HepG2 (cell line): ENCODE data around the gene PREX1. TPM values are rescaled to one million over a fixed set of nuclear protein-coding genes. Genes with fewer than 3 reads are reported as not detected.

Experiments used
- ATAC-seq: fragments of 200-7000 bp; cut with Tn5 transposase; 3 replicates; pipeline ENCODE4 v1.9.1; 2020; ENCODE audit warnings: mild to moderate bottlenecking, moderate library complexity
- BruUV-seq: library from RNA; stranded (reverse); fragments of 400-500 nt; replicated peaks from 2 replicates; lab custom pipeline; 2021; lab: Mats Ljungman, UMichigan
- CTCF ChIA-PET: fragments of 300-600 bp; formaldehyde crosslinking; extraction: SDS; loops from one replicate; lab custom pipeline; 2021; ENCODE audit warnings: low total read pairs, inconsistent platforms, low intra/inter-chr PET ratio; lab: Yijun Ruan, JAX
- POLR2A ChIA-PET: fragments of 350-600 bp; sonication (Branson Sonifier 250); formaldehyde crosslinking; loops from one replicate; lab custom pipeline; 2020; ENCODE audit warnings: antibody characterized with exemption, inconsistent platforms; lab: Yijun Ruan, JAX
- DNase-seq: peaks from one replicate; pipeline ENCODE4 v3.0.0-alpha.2; 2015; ENCODE audit warnings: low spot score
- FAIRE-seq: peaks from 3 replicates; lab custom pipeline; 2011; peaks lifted over from hg19 to GRCh38; lab: Jason Lieb, UNC
- H2AFZ ChIP-seq: one replicate; pipeline ENCODE4 v1.6.1; 2011; ENCODE audit warnings: low read length, inconsistent platforms
- H3K27ac ChIP-seq: fragments of 300-600 bp; 3 replicates; pipeline ENCODE4 v1.8.0; 2011; ENCODE audit warnings: mixed run types, mild to moderate bottlenecking, mixed read lengths, low read length, inconsistent platforms; ENCODE audit not compliant: insufficient read depth; ENCODE audit errors: extremely low read length
- H3K27me3 ChIP-seq, 2 experiments: fragments of 200-600 bp in 1 of 2; 2 replicates in 1 of 2; 3 replicates in 1 of 2; pipeline versions ENCODE4 v1.6.0 to v1.8.0; 2011; ENCODE audit warnings: low read length in 2 of 2, mild to moderate bottlenecking in 2 of 2, moderate library complexity in 2 of 2, inconsistent platforms in 1 of 2; ENCODE audit not compliant: insufficient read depth in 2 of 2, control insufficient read depth in 1 of 2
- H3K36me3 ChIP-seq, 2 experiments: fragments of 200-600 bp in 1 of 2; replicated peaks in 1 of 2; 2 replicates in 1 of 2; 3 replicates in 1 of 2; pipeline versions ENCODE4 v1.5.1 to v1.8.0; 2011; ENCODE audit warnings: low read length in 2 of 2, inconsistent platforms in 1 of 2; ENCODE audit not compliant: insufficient read depth in 2 of 2, control insufficient read depth in 1 of 2
- H3K4me1 ChIP-seq: 2 replicates; pipeline ENCODE4 v1.5.1; 2012; ENCODE audit warnings: low read length, inconsistent platforms; ENCODE audit not compliant: insufficient read depth
- H3K4me2 ChIP-seq: 2 replicates; pipeline ENCODE4 v1.6.0; 2011; ENCODE audit warnings: low read depth, low read length, inconsistent platforms
- H3K4me3 ChIP-seq, 3 experiments: fragments of 200-600 bp in 1 of 3; sonication (generic), shearing (Covaris generic) in 1 of 3; replicated peaks in 1 of 3; 2 replicates each; pipeline ENCODE4 v1.5.1; 2011 to 2016; ENCODE audit warnings: low read length in 3 of 3, inconsistent platforms in 2 of 3, low read depth in 2 of 3, mild to moderate bottlenecking in 2 of 3, control low read depth in 1 of 3, mixed read lengths in 1 of 3; ENCODE audit not compliant: insufficient read depth in 1 of 3
- H3K79me2 ChIP-seq: one replicate; pipeline ENCODE4 v1.6.1; 2011; ENCODE audit warnings: low read length, inconsistent platforms; ENCODE audit not compliant: insufficient read depth
- H3K9ac ChIP-seq: 2 replicates; pipeline ENCODE4 v1.6.0; 2011; ENCODE audit warnings: mild to moderate bottlenecking, low read depth, low read length, inconsistent platforms; ENCODE audit not compliant: insufficient read depth
- H3K9me3 ChIP-seq: 2 replicates; pipeline ENCODE4 v1.5.1; 2012; ENCODE audit warnings: mild to moderate bottlenecking, low read length
- H4K20me1 ChIP-seq: 2 replicates; pipeline ENCODE4 v1.6.0; 2011; ENCODE audit warnings: inconsistent platforms, mild to moderate bottlenecking, low read length, moderate library complexity; ENCODE audit not compliant: insufficient read depth
- NR2C2 ChIP-seq: sonication (generic); formaldehyde crosslinking; IDR thresholded peaks from 2 replicates; pipeline ENCODE4 v1.4.0; 2020; ENCODE audit warnings: missing genetic modification reagents, mild to moderate bottlenecking, moderate library complexity, borderline replicate concordance
- SMARCE1 ChIP-seq: fragments of 450-650 bp; IDR thresholded peaks from 2 replicates; pipeline ENCODE4 v1.6.1; 2017; ENCODE audit warnings: borderline replicate concordance
- SOX5 ChIP-seq: IDR thresholded peaks from 2 replicates; pipeline ENCODE4 v1.6.1; 2016; ENCODE audit warnings: borderline replicate concordance
- ZNF367 ChIP-seq: sonication (generic); formaldehyde crosslinking; IDR thresholded peaks from 2 replicates; pipeline ENCODE4 v1.4.0; 2020; ENCODE audit warnings: missing genetic modification reagents, borderline replicate concordance
- ZNF7 ChIP-seq: IDR thresholded peaks from 2 replicates; pipeline ENCODE4 v1.6.1; 2016; ENCODE audit warnings: missing biosample characterization, missing genetic modification reagents
- WGBS: methylation state at CpG from one replicate; pipeline ENCODE4 v1.1.6; 2017; ENCODE audit warnings: low lambda C conversion rate; 5-methylcytosine and 5-hydroxymethylcytosine counted together
- in situ Hi-C: cut with HindIII; loops from 2 replicates; pipeline ENCODE4 v1.10.0; 2017; ENCODE audit warnings: low pct_unique_long_range_greater_than_20kb; ENCODE audit not compliant: extremely low pct_ligation_motif_present
- intact Hi-C: fragments of 100-400 bp; cut with micrococcal nuclease; formaldehyde crosslinking; loops from one replicate; pipeline ENCODE4 v1.10.0; 2022; ENCODE audit not compliant: unreplicated experiment
- polyA plus RNA-seq, 8 experiments: library from polyadenylated mRNA; depleted of rRNA in 3 of 8; stranded (reverse) in 7 of 8; unstranded in 1 of 8; fragments of >200 nt; fragmentation: Illumina TruSeq in 4 of 8; extraction: Trizol in 4 of 8; gene quantifications; 2 replicates each; pipeline versions ENCODE4 v1.2.1 to v1.2.3, GENCODE V29; 2011 to 2016; ENCODE audit warnings: low read depth in 4 of 8, missing spikeins in 1 of 8, mixed read lengths in 1 of 8; ENCODE audit not compliant: insufficient read depth in 1 of 8
- total RNA-seq, 5 experiments: library from RNA; depleted of rRNA; stranded (reverse); fragments of >200 nt; fragmentation: Illumina TruSeq; extraction: Trizol; gene quantifications; 2 replicates each; pipeline ENCODE4 v1.2.3, GENCODE V29; 2016; ENCODE audit warnings: low read depth in 1 of 5
- TF ChIP-seq, protein P1 (sequence below): IDR thresholded peaks from 2 replicates; pipeline ENCODE4 v1.6.1; 2016

Gene PREX1
- total and polyA plus RNA-seq, 2 of the 13 experiments (the other 11 are each of a cell fraction or from before 2014, with no cell fraction given) = 0.02 to 0.04 TPM

DNA sequence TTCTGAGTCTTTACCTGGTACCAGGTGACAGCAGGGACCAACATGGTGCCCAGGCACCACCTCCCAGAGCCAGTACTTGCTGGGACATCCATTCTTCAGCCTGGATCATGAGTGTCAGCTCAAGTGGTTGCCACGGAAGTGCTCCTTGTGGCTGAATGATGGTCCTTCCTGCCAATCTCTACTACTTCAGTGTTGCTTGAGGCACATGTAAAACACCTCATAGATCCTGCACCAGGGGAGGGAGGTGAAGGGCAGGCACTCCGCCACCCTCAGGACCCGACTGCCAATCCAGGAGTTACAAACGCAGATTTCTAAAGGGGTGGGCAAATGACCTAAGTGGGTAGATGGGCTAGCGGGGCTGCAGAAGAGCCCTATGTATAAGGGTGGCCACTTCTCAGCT, 226.0 kb downstream of the PREX1 start (continued):
- TF ChIP-seq SOX5 (CRISPR knock-in tag) = no peak
- TF ChIP-seq ZNF7 (CRISPR knock-in tag) = no peak
- TF ChIP-seq, protein P1, sequence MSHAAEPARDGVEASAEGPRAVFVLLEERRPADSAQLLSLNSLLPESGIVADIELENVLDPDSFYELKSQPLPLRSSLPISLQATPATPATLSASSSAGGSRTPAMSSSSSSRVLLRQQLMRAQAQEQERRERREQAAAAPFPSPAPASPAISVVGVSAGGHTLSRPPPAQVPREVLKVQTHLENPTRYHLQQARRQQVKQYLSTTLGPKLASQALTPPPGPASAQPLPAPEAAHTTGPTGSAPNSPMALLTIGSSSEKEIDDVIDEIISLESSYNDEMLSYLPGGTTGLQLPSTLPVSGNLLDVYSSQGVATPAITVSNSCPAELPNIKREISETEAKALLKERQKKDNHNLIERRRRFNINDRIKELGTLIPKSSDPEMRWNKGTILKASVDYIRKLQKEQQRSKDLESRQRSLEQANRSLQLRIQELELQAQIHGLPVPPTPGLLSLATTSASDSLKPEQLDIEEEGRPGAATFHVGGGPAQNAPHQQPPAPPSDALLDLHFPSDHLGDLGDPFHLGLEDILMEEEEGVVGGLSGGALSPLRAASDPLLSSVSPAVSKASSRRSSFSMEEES = no peak
- no peak for TF ChIP-seq SMARCE1

DNA sequence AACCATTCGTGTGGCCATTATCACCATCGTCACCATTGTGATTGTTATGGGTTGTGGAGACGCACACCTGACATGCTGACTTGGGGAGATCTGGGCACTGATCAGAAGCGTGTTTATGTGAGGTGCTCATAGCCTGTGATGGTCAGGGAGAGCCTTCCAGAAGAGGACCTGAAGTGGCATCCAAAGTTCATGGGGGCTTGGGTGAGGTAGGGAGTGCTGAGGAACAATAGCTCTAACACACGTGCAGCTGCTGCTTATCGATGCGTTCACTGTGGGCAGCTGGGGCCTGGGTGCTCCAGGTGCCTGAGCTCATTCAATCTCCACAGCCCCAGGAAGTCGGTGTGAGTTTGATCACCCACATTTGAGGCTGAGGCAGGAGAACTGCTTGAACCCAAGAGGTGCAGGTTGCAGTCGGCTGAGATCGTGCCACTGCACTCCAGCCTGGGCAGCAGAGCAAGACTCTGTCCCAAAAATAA, 227.3 kb downstream of the PREX1 start:
- BruUV-seq = no TSS peak
- TF ChIP-seq NR2C2 (CRISPR knock-in tag) = no peak
- TF ChIP-seq ZNF367 = no peak

More for the DNA sequence above, 227.3 kb downstream of the PREX1 start:
- FAIRE-seq (no peak), ATAC-seq (no peak), DNase-seq (no peak)
- H3K27me3 ChIP-seq = peaks cover 0 to 4% of the 10 kb centered on the region in 2 experiments; a peak in 2 of 5 replicates
- peaks cover 16% of the 10 kb centered on the region for H3K4me1 ChIP-seq
- no peak overlapping the region for H3K4me2 ChIP-seq
- in situ Hi-C loops (loop anchor here (25.0 kb wide), 1 partner anchor 188 kb away; no protein-coding TSS in a partner anchor), intact Hi-C loops (no loop called here)
- H3K36me3 ChIP-seq = no peaks in the 10 kb centered on the region
- H3K79me2 ChIP-seq = no peaks in the 10 kb centered on the region
- H3K27ac ChIP-seq = no peak overlapping the region
- WGBS = 64% methylated on average over 10 of the region's 10 CpGs
- H4K20me1 ChIP-seq = no peaks in the 10 kb centered on the region
- H2AFZ ChIP-seq = no peak overlapping the region
- H3K9me3 ChIP-seq = no peaks in the 10 kb centered on the region
- CTCF ChIA-PET = no interaction called here
- POLR2A ChIA-PET = no interaction called here
- H3K9ac ChIP-seq = no peak overlapping the region
- no peak overlapping the region for H3K4me3 ChIP-seq
